Lower lobe of right lung (tissue), 2 donors: ENCODE data around the gene NPEPL1. TPM values are rescaled to one million over a fixed set of nuclear protein-coding genes. Genes with fewer than 3 reads are reported as not detected.

ENCODE experiments used
- ATAC-seq, 2 donors: fragments of 200-7000 bp; cut with Tn5 transposase; one replicate each; pipeline ENCODE4 v1.9.1; 2020 to 2022; ENCODE audit warnings: mild to moderate bottlenecking in 2 of 2, moderate library complexity in 2 of 2
- DNase-seq: peaks from one replicate; pipeline ENCODE4 v3.0.0-alpha.2; 2020
- H3K27ac ChIP-seq: fragments of 200-600 bp; one replicate; pipeline ENCODE4 v1.8.0; 2022
- H3K27me3 ChIP-seq: fragments of 200-600 bp; one replicate; pipeline ENCODE4 v1.8.0; 2022; ENCODE audit warnings: low read depth
- H3K36me3 ChIP-seq: fragments of 200-600 bp; one replicate; pipeline ENCODE4 v1.8.0; 2022; ENCODE audit warnings: mild to moderate bottlenecking
- H3K4me1 ChIP-seq: fragments of 200-600 bp; one replicate; pipeline ENCODE4 v1.8.0; 2022
- H3K4me3 ChIP-seq: fragments of 200-600 bp; one replicate; pipeline ENCODE4 v1.8.0; 2022; ENCODE audit warnings: mild to moderate bottlenecking
- H3K9me3 ChIP-seq: fragments of 200-600 bp; one replicate; pipeline ENCODE4 v1.8.0; 2022
- intact Hi-C: fragments of 100-400 bp; cut with DNase I; formaldehyde crosslinking; loops from one replicate; pipeline ENCODE4 v1.11.0; 2022
- total RNA-seq: library from RNA; stranded (reverse); fragmentation: NEBNext Ultra II Directional; extraction: Animal tissue kit (Norgen Biotek cat#: 25700); gene quantifications from one replicate; pipeline ENCODE4 v1.2.1, GENCODE V29; 2021
- TF ChIP-seq, protein P1 (sequence below): fragments of 200-600 bp; IDR thresholded peaks from one replicate; pipeline ENCODE4 v1.8.0; 2022; ENCODE audit warnings: antibody characterized with exemption, mild to moderate bottlenecking
- donor health status: DM: no; HTN: yes; CAD: no; lungs with severe emphysema.

NPEPL1 gene
- total RNA-seq, 1 donor from 2014 or later, result 40.6 TPM

DNA sequence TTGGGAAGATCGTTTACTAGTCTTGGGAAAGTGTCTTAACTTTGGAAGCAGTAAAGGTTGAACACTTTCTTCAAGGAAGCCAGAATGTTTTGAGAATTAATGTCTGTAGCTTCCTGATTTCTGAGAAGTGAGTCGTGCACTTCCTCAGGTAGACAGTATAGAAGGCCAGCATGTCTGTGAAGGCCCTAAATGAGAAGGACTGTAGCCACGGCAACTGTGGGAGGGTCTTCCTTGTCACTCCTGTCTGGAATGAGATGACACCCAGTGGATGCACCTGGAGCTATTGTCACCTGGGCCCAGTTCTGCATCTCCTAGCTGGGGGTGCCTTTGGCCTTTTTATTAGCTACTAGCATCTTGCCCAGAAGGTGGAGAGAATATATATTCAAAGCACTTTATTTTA is 32.8 kb upstream of the NPEPL1 start:
- Histone ChIP-seq H3K36me3 (peaks cover 30% of the 10 kb centered on the region), H3K4me1 (peaks cover 52% of the 10 kb centered on the region), H3K4me3 (no peak overlapping the region), H3K27ac (no peak overlapping the region), H3K27me3 (no peaks in the 10 kb centered on the region), H3K9me3 (no peaks in the 10 kb centered on the region)
- intact Hi-C loops, result no loop called here
- ATAC-seq (no peak), DNase-seq (no peak)
- TF ChIP-seq, protein P1, sequence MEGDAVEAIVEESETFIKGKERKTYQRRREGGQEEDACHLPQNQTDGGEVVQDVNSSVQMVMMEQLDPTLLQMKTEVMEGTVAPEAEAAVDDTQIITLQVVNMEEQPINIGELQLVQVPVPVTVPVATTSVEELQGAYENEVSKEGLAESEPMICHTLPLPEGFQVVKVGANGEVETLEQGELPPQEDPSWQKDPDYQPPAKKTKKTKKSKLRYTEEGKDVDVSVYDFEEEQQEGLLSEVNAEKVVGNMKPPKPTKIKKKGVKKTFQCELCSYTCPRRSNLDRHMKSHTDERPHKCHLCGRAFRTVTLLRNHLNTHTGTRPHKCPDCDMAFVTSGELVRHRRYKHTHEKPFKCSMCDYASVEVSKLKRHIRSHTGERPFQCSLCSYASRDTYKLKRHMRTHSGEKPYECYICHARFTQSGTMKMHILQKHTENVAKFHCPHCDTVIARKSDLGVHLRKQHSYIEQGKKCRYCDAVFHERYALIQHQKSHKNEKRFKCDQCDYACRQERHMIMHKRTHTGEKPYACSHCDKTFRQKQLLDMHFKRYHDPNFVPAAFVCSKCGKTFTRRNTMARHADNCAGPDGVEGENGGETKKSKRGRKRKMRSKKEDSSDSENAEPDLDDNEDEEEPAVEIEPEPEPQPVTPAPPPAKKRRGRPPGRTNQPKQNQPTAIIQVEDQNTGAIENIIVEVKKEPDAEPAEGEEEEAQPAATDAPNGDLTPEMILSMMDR, result no peak

DNA sequence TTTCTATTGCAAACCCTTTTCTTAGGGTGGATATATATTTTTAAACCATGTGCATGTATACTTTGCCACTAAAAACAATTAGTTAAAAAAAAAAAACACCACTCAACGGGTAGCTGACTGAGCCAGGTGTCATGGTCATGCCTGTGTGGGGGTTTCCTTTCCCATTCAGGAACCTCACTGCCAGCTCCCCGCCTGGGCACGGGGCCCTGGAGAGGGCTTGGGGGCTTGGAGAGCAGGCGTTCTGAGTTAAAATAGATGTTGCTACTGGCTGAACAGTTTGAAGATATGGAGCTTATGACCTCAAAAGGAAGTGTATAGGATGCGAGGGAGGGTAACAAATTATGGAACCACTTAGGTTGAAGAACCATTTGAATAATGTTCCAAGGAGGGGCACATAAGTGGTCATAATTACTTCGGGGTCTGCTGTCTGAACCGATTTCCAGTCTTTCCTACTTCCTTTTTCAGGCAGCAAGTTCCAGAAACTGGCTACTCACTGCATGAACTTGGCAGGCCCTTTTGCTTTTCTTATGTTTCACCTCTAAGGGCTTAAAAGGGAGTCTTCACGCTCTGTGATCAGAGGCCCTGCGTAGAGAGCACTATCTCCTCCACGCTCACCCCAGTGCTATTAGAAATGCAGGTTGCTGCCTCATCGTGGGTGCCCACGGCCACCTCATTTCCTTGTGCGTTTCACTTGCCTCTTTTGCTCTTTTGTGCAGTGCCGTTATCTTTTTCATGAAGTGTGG is 31.6 kb upstream of the NPEPL1 start:
- ATAC-seq (peak in 1 of 2 donors; percentile 14), DNase-seq (no peak)
- Histone ChIP-seq H3K4me1 (peaks cover 47% of the 10 kb centered on the region), H3K4me3 (no peak overlapping the region), H3K27ac (peak overlapping the region; percentile 33), H3K27me3 (no peaks in the 10 kb centered on the region), H3K36me3 (peaks cover 34% of the 10 kb centered on the region), H3K9me3 (no peaks in the 10 kb centered on the region)
- intact Hi-C loops, result no loop called here
- TF ChIP-seq, protein P1, result no peak

DNA sequence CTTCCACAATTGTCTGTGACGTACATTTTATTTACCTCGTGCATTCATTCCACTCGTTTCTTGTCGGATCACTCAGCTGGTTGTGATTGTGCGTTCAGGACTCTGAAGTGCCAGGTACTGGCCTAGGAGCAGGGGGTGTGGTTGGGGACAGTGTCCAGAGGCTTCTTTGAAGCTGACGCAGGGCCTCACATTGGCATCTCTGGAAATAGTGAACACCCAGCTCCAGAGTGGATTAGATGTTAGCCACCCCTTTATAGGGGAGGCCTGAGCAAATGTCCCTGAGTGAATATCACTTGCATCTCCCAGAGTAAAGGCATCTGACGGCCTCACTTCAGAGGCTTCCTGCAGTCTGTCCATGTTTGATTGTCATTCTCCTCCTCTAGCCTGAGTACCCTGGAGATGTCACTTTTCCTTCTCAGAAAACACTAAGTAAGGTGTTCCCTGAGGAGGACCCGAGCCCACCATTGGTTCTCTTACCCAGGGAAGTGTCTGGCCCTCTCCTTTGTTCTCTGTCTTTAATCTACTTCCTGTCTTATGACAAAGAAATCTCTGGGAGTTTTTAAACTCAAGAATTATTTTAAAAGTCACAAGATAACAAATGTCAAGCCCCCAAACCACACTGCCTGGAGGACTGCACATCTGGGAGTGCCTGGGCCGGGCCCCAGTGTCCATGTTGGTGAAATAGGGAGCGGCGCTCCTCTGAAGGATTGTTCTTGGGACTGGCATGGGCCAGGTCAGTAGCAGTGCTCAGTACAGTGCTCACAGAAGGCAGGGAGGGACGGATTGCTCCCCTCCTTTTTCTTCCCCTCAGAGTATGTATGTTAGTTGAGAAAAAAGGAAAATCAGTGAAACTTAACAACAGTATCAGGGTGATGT is 30.8 kb upstream of the NPEPL1 start:
- intact Hi-C loops, result no loop called here
- peak in 1 of 2 donors; percentile 40 for ATAC-seq

DNA sequence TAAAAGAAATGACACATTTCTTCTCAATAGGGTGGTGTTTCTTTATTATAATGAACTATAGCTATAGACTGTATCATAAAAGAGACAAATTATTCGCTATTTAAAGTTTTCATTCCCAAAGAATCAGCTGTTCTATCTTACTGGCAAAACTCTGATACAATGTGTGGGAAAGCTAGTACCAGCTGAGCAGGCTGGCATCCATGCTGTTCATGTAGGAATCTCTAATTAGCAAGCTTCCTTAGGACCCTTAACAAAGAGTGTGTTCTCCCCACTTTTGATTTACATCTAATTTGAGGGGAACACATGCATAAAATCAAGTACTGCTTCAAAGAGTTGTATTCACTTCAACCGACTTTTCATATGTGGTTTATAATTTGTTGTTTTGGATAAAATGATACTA is 28.3 kb upstream of the NPEPL1 start:
- TF ChIP-seq, protein P1, result no peak
- intact Hi-C loops, result no loop called here
- peaks cover 51% of the 10 kb centered on the region for H3K36me3 ChIP-seq

More for the DNA sequence above, 30.8 kb upstream of the NPEPL1 start:
- DNase-seq, result no peak
- H3K27ac ChIP-seq, result peak overlapping the region; percentile 21
- no peaks in the 10 kb centered on the region for H3K27me3 ChIP-seq
- peaks cover 34% of the 10 kb centered on the region for H3K36me3 ChIP-seq
- peaks cover 40% of the 10 kb centered on the region for H3K4me1 ChIP-seq
- H3K4me3 ChIP-seq, result no peak overlapping the region
- TF ChIP-seq, protein P1, result no peak
- no peaks in the 10 kb centered on the region for H3K9me3 ChIP-seq

DNA sequence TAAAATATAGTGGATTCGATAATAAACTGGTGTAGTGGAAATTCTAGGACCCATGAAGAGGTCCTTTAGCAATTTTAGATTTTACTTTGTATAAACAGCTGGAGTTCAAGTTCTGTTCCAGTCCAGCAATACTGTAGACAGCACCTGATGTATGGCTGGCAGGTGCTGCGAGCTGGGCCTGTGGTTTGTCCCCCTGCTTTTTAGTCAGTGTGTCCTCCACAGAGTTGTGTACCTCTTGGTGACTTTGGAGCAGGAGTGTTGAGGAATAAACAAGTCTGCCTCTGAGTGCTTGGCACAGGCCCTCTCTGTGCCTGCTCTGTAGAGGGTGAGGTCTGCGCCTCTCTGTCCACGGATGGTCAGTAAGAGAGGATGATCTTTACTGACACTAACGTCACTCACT is 27.7 kb upstream of the NPEPL1 start:
- peaks cover 57% of the 10 kb centered on the region for H3K36me3 ChIP-seq
- DNase-seq, result no peak
- H3K9me3 ChIP-seq, result no peaks in the 10 kb centered on the region
- no peak overlapping the region for H3K4me3 ChIP-seq
- H3K27ac ChIP-seq, result no peak overlapping the region
- no peak for ATAC-seq
- H3K4me1 ChIP-seq, result peaks cover 18% of the 10 kb centered on the region
- no peaks in the 10 kb centered on the region for H3K27me3 ChIP-seq
- intact Hi-C loops, result no loop called here
- TF ChIP-seq, protein P1, result no peak

More for the DNA sequence above, 28.3 kb upstream of the NPEPL1 start:
- H3K4me3 ChIP-seq, result no peak overlapping the region
- ATAC-seq, result no peak
- no peak overlapping the region for H3K27ac ChIP-seq
- no peak for DNase-seq
- no peaks in the 10 kb centered on the region for H3K27me3 ChIP-seq
- peaks cover 21% of the 10 kb centered on the region for H3K4me1 ChIP-seq
- H3K9me3 ChIP-seq, result no peaks in the 10 kb centered on the region
